SH-SY5Y (cell line): Measurements from ENCODE around the gene MTCL1.

Experiments used
- GATA2 ChIP-seq: IDR thresholded peaks from 2 replicates; pipeline ENCODE4 v1.6.1; 2011; ENCODE audit warnings: mild to moderate bottlenecking, low read depth, low read length
- GATA3 ChIP-seq: IDR thresholded peaks from 2 replicates; pipeline ENCODE4 v1.6.1; 2011; ENCODE audit warnings: low read depth, mild to moderate bottlenecking, low read length, moderate library complexity

DNA sequence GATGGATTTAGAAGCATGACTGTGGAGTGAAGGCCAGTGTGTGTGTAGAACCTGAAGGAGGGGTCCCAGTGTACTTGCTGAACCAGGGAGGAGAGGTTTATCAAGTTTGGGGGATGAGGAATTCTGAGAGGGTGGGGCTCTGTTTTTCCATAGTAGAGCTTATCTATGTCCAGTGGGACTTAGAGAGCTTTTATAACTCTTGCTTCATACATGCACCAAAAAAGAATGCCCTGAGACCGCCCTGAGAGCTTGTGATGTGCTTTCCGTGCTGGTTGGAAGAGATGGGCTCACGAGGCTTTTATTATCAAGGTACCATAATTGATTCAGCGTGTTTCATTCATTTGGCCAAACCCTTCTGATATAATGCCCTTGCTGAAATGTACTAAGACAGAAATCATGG, 100.2 kb downstream of the MTCL1 start:
- no peak for TF ChIP-seq GATA3
- no peak for TF ChIP-seq GATA2
